Fibroblast of mammary gland (primary cell): ENCODE results near the gene SMARCE1.
A peak's percentile ranks its signal among the peaks of the same experiment; 100 is the strongest.

Experiments used
- DNase-seq: peaks from one replicate; pipeline ENCODE4 v3.0.0-alpha.2; 2010; ENCODE audit warnings: low read depth
- H3K4me3 ChIP-seq: 2 replicates; pipeline ENCODE4 v1.5.1; 2011; ENCODE audit warnings: low read depth, mild to moderate bottlenecking, low read length, moderate library complexity; ENCODE audit not compliant: control insufficient read depth
- TF ChIP-seq, protein P1 (sequence below): conservative IDR thresholded peaks from 2 replicates; pipeline ENCODE4 v1.5.1; 2011; ENCODE audit warnings: low read depth, low read length, inconsistent platforms; ENCODE audit not compliant: control insufficient read depth, insufficient read depth

The SMARCE1 gene

DNA sequence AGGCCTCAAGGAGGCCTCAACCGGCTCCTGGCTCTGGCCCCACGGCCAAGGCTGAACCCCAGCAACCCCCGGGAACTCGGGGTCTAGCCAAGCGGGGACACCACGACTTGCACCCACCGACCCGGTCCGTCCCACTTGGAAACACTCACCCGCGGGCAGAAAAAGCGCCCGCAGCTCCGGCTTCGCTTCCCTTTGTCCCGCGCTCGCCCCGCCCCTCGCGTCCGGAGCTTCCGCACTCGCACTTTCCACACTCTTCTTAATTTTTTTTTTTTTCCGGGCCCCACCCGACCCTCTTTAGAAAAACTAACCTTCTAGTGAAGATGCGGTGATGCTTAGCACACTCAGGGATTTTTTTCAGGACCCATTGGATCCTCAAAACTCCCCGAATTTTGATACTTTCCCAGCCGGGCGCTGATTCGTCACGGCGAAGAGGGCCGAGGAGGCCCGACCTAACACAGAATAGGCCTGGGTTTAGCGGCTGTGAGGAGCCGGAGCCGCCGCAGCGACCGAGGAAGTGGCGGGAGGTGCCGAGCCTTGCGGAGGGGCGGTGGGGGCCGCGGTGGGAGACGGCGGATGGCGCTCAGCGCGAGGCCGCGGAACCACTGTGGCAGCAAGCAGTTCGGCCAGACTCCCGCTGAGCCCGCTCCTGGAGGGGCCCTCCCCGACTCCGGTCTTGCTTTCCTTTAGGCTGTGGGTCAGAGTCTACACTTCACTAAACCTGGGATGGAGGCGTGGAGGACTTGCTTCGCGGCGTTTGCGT lies at the start of gene SMARCE1:
SMARCE1 (minus strand) TSS at position 195 of the 760 bp plus-strand sequence. CDS start 2,016 bp downstream, outside the sequence.
- peak; percentile 71 for DNase-seq
- H3K4me3 ChIP-seq: peak within 1 kb of the TSS; percentile 95
- TF ChIP-seq, protein P1, sequence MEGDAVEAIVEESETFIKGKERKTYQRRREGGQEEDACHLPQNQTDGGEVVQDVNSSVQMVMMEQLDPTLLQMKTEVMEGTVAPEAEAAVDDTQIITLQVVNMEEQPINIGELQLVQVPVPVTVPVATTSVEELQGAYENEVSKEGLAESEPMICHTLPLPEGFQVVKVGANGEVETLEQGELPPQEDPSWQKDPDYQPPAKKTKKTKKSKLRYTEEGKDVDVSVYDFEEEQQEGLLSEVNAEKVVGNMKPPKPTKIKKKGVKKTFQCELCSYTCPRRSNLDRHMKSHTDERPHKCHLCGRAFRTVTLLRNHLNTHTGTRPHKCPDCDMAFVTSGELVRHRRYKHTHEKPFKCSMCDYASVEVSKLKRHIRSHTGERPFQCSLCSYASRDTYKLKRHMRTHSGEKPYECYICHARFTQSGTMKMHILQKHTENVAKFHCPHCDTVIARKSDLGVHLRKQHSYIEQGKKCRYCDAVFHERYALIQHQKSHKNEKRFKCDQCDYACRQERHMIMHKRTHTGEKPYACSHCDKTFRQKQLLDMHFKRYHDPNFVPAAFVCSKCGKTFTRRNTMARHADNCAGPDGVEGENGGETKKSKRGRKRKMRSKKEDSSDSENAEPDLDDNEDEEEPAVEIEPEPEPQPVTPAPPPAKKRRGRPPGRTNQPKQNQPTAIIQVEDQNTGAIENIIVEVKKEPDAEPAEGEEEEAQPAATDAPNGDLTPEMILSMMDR: no peak

DNA sequence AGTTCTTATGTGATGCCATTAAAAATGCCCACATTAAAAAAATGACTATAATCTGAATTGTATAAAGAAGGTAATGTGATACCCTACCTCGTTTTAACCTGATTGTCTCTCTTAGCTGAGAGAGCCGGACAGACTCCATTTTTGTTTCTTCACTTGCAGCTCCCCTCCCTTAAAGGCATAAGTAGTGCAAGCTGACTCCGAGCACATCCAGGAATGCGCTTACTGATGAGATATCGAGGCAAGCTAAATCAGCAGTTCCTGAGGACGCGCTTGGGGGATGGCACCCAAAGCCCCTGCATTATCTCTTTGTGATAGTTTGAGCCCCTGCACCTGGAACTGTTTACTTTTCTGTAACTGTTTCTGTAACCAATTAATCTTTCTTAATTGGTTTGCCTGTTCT lies 49.7 kb upstream of the SMARCE1 start:
- TF ChIP-seq, protein P1: no peak
- H3K4me3 ChIP-seq: no peak overlapping the region
- no peak for DNase-seq

DNA sequence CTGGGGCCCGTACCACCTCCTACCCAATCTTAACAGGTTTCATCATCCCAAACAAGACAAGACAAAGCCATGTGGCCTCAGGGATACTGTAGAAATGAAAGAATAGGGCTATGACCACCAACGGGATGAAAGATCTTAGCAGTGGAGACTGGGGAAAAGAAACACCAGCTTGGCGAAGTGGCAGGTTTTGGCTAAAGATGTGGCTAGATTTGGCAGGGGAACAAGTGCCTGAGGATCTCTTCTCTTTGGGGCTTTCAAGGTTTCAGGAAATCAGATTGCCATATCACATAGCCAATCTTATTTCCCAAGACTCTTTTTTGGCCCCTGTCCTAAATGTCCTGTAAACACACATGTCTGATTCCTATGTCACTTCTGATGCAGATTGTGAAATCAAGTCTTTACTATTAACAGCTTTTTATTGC lies 49.0 kb upstream of the SMARCE1 start:
- no peak overlapping the region for H3K4me3 ChIP-seq
- no peak for DNase-seq
- TF ChIP-seq, protein P1: no peak

DNA sequence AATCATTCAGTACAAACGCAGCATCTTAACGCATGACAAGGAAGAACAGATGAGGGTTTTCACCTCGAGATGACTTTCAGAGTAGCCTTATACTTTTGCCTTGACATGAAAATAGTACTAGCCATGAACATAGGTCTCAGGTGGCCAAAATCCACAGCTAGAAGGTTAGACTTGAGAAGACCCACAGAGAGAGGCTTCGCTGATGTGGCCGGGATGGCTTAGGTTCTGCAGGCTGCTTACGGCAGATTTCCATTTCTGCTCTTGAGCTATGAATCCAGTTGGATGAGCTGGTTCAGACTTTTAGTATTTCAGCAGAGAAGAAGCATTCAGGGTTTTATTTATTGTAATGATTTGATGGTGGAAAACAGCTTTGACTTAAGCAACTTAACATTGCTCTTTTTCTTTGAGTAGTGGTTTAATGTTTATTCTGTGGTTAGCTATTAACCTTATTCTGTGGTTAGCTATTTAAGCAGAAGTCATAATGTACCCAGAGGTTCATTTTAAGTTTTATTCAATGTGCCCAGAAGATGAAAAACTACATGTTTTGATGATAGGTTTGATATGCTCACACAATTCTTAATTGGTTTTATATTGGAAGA lies 48.4 kb upstream of the SMARCE1 start:
- TF ChIP-seq, protein P1: no peak
- H3K4me3 ChIP-seq: no peak overlapping the region
- no peak for DNase-seq

DNA sequence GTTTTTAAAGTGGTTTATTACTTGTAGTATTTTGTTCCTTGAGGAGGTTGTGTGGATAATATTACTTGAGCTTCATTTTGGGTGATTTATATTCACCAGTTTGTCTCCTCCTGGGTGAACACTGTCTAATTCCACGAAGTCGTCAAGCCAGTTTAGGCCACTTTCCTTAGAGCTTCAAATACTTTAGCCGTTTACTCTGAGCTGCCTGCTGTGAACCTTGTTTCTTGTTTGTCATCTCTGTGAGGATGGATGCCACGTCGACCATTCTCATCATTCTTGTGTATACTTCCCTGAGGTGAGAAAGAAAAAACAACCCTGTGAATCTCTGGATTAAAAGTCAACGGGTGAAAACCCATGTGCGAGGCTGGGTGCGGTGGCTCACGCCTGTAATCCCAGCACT lies 47.0 kb upstream of the SMARCE1 start:
- DNase-seq: no peak
- TF ChIP-seq, protein P1: no peak
- H3K4me3 ChIP-seq: no peak overlapping the region

DNA sequence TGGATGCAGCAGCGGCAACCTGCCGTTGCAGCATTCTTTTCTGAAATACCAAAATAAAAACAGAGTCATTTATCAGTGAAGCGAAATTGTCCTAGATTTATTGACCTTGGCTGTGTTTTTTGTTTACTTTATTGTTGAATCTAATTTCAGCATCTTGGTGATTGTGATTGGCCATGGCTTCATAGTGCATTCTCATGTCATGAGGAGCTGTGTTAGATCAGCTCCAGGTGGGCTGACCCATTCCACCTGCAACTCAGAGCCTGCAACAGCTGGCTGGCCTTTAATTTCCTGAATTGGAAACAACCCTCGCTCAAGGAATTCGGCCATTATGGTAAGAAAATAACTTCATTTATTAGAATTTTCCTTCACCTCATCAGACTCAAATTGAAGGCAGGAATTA lies 39.5 kb upstream of the SMARCE1 start:
- no peak for DNase-seq
- TF ChIP-seq, protein P1: no peak
- H3K4me3 ChIP-seq: no peak overlapping the region
